HG03045 (cell line): ENCODE measurements around the gene FAM118A.
"Not testable (repeated sequence)": the region's sequence is repeated elsewhere in the genome, so short reads cannot be mapped to it uniquely, and the experiment has no call there.

Source experiments
- ATAC-seq: cut with Tn5 transposase; IDR thresholded peaks from one replicate; pipeline ENCODE4 v1.9.1; 2021; ENCODE audit warnings: mild to moderate bottlenecking, moderate library complexity; ENCODE audit not compliant: unreplicated experiment

Gene FAM118A

DNA sequence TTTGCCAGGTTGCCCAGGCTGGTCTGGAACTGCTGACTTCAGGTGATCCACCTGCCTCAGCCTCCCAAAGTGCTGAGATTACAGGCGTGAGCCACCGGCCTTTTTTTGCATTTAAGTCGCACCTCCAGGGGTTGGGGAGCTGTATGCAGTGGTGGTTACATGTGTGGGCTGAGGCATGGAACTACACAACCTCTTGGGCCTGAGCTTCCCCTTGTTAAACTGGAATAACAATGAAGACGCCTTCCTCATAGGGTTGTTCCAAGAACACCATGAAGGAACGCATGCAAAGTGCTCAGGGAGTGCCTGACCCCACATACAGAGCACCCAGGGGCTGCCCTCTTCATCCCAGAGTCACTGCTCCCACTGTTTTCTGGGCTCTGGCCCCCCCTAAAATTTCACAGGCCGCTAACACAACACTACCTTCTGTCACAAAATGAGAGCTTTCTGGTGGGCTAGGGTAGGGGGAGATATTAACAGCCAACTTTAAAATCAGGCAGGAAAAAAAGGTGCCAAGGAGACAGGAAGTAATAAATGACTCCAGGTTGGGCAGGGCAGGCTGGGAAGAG lies 1.3 kb upstream of the FAM118A start:
- no peak for ATAC-seq

DNA sequence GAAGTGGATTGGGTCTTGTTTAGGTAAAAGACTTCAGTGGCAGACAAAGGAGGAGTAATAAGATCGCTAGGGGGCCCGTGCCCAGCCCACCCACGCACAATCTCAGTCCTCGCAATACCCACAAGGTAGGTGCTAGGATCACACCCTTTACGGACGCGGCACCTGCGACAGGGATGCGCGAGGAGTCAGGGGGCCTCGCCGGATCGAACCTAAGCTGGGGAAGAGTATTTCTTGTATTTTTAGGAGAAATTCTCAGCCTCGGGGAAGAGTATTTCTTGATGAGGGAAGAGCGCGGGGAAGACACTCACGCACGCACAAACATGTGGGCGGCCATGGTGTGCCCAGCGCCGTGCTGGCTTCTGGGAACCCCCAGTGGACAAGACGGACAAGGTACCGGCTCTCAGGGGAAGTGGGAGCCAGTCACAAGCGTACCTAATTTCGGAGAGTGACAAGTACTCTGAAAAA lies 745 bp upstream of the FAM118A start:
- ATAC-seq, result no peak

DNA sequence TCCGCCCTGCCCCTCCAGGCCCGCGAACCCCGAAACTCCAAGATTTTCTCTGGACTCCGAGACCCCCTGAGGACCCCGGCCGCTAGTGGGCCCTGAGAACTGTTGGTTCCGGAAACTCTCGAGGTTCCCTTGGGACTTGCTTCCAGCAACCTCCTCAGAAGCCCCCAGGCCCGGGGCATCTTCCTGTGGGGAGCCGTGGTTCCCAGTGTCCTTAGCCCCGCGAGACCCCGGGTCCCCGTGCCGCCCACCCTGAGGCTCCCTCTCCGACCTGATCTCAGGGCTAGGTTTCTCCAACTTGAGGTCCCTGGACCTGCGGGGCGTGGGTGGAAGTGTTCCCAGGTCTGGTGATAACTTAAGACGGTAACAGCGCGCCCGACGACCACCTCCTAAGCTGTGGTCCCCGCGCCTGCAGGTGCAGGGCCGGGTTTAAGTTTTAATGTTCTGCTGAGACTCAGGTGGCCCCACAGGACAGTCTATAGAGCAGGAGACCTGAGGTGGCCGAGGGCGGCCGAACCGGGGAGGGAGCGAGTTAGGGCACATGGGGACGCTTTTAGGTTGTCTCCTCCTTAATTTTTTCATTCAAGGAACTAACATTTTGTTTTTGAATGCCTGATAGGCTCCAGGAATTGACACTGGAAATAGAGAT lies 720 bp downstream of the FAM118A start:
- ATAC-seq, result no peak

DNA sequence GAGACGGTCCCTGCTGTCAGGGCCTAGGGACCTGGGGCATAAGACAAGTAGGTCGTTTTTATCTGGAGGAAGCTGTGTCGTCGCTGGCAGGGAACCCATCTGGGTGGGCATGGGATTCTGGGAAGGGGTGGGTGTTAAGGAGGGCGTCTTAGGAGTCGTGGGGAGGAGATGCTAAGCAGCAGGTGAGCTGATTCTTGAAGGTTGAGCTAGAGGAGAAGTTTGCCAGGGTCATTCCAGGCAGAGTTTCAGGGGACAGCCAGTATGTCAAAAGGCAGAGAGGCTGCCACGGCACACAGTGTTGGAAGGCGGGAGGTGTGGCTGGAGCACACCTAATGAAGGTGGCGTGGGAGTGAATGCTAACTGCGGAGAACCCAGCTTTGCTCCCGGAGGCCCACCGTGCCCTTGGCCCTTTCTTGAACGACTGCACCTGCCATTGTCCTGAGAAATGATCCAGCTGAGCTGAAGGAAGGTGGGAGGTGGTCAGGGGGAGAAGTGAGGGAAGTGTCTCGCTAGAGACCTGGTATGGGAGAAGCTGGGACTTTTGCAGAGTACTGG lies 1.3 kb downstream of the FAM118A start:
- ATAC-seq, result no peak

DNA sequence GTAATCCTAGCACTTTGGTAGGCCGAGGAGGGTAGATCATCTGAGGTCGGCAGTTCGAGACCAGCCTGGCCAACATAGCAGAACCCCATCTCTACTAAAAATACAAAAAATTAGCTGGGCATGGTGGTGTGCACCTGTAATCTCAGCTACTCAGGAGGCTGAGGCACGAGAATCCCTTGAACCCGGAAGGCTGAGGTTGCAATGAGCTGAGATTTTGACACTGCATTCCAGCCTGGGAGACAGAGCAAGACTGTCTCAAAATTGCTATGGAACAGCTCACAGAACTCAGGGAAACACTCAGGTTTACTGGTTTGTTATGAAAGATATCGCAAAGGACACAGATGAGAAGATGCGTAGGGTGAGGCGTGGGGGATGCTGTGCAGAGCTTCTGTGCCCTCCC lies 2.7 kb downstream of the FAM118A start:
- ATAC-seq, result no peak

DNA sequence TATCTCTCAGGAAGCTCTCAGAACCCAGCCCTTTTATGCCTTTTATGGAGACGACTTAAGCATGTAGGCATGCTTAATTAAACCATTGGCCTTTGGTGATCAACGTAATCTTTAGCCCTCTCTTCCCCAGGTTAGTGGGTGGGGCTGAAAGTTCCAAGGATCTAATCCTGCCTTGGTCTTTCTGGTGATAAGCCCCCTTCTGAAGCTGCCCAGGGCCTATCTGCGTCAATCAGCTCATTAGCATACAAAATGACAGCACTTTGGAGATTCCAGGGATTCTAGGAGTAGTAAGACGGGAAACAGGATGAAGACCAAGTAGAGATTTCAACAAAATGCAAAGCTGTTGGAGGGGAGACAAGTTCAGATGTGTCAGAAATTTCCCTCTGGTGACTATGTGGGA lies 3.1 kb downstream of the FAM118A start:
- ATAC-seq, result no peak

DNA sequence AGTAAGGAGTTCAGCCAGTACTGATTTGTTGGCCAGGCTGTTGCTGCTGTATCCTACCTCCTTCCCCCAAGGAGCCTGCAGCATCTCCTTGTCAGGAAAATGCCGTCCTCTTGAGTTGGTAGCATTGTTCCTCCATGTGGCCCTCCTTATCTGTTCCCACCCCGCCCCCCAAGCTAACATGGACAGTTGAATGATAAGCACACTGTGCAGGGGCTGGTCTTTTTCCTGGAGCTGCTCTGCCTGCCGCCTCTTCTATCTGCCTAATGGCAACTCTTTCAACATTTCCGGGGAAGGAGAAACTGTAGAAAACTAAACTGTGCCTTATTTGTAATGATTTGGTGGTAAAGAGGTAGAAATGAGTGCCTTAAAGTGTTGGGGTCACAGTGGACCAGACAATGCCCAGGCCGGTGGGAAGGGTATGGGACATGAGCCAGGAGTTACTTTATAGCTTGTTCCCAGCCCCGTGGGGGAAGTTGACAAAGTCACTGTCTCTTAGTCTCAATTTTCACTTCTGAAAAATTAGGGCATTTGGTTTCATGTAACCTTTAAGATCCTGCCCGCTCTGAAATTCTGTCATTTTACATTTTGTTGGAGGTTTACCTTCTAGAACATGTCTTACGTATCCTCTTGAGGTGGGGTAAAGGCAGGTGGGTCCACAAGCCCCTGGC lies 4.5 kb downstream of the FAM118A start:
- no peak for ATAC-seq

DNA sequence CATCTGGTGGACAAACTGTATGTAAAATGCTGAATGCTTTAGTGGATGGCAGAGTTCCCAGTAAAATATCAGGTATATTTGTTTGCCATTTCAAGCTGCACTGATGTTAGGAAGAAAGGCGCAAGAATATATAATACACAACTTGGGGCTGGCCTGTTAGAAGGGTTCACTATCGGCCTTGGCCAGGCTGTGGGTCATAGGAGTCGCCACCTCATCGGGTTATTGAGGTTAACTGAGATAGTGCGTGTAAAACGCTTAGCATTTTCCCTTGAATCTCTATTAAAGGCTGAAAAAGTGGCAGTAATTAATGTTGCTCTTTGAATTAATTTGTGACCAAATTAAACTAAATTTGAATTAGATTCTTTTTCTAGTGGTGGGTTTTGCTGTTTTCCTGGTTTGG lies 5.1 kb downstream of the FAM118A start:
- no peak for ATAC-seq

DNA sequence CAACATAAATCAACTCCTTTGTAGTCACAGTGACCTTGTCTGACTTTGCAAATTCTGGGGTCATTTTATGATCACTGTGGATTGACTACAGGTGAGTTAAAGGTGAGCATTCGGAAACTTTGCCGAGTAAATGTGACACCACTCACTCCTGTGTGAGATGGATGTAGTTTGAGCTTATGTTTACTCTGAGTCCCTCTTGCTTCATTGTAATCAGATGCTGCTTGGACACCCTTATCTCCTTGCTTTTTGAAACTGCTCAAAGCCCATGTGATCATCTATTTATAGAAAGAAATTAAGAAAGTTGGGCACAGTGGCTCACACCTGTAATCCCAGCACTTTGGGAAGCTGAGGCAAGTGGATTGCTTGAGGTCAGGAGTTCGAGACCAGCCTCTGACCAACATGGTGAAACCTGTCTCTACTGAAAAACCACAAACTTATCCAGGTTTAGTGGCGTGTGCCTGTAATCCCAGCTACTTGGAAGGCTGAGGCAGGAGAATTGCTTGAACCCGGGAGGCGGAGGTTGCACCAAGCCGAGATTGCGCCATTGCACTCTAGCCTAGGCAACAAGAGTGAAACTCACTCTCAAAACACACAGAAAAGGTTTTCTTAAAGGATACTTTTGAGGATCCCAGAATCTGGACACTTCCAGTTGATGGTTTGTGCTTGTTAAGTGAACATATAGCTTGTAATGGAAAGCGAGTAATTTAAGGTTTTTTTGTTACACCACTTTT lies 7.2 kb downstream of the FAM118A start:
- ATAC-seq, result no peak

DNA sequence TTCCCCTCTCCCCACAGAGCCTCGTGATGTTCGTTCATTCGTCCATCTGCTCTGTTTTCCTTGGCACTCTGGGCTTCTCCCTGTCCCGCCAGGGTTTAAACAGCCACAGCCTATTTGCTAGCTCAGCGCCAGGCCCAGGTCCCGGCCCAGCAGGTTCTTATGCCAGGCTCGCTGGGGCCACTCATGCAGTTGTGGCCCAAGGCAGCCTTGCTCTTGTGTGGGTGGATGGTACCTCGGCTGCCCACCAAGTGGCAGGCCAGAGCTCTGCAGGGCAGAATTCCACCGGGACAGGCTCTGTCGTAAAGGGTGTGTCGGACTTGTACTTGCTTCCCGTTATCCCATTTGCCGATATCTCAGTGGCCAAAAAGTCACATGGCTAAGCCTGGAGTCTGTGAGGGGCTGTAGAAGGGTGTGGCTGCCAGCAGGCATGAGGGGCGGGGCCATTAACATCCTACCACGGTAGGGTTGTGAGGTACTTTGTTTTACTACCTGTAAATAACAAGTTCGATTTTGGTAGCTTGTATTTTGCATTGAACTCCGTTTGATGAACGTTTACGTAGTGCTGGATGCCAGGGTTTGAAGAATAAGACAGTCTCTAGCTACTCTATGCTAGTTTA lies 7.9 kb downstream of the FAM118A start:
- ATAC-seq, result no peak

DNA sequence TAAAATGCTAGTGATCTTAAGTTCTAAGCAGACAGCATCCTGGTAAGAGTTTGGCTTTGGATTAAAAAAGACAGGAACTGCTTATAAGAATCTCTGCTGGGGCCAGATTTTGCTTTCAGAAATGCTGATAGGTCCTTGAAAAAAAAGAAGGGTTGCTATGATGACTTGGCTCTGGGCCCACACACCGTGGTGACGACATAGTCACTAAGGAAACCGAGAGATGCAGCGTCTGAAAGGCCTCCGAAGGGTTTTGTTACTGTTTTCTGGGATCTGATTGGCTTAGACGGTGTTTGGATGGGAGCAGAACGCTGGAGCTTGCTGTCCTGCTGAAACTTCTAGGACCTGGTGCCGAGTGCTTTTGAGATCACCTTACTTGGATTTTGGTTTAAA lies 8.4 kb downstream of the FAM118A start:
- ATAC-seq, result no peak

DNA sequence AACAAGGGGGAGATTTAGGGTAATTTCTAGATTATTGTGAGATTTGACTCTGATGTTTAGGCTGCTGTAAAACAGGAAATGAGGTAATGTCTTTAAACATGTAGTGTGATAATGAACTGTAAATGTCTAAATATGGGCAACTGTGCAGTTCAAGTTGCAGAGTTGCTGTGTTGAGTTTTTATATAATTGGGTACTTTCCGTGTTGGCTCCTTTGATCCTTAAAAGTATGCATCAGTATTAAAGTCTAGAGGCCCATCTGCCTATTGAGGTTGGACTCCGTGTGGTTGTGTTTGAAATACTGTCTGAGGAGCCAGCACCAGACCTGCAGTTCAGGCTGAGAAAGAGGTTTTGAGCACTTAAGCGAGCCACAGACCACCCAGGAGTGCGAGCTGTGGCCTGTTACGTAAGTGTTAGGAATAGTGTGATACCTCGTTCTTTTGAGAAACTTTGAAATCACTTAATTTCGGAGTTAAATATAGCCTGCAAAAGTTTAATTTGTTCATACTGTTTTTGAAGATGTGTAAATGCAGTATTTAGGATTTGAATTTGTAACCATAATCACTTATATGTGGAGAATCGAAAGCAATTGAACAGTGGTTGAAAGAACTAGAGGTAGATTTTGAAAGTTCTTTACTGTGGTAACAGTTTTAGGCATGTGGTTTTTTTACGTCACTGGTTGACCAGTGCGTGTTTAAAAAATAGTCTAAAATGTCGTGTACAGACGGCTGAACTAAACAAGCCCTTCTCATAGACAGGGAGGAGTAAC lies 9.0 kb downstream of the FAM118A start:
- ATAC-seq, result no peak

DNA sequence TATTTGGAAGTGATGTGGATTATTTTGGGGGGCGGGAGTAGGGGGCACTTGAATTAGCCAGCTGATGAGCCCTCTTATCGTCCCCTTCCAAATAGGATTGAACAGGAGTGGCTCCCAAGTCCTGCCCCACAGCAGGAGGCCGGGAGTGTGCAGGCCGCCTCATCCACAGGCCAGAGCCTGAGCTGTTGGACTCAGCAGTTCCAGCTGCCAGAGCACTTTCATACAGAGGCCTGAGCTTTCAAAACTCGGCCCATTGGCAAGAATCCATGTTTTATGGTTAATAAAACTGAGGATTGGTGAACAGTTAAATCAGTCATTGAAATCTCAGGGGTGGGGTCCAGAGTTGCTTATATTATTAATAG lies 9.6 kb downstream of the FAM118A start:
- ATAC-seq, result no peak

DNA sequence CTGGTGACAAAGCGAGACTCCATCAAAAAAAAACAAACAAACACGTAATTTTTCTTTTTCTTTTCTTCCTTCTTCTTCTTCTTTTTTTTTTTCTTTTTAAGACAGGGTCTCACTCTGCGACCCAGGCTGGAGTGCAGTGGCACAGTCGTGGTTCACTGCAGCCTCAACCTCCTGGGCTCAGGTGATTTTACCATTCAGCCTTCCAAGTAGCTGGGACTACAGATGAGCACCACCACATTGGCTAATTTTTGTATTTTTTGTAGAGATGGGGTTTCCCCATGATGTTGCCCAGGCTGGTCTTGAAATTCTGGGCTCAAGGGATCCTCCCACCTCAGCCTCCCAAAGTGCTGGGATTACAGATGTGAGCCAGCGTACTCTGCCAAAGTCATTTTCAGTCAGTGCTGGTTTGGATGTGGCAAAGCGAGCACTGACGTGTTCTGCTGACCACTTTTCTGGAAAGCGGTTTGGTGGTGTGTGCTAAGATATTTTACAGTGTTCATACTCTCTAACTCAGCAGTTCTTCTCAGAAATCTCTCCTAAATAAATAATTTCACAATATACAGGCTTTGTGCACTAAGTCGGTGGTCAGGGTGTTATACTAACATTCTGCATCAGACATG lies 10.7 kb downstream of the FAM118A start:
- ATAC-seq, result no peak

DNA sequence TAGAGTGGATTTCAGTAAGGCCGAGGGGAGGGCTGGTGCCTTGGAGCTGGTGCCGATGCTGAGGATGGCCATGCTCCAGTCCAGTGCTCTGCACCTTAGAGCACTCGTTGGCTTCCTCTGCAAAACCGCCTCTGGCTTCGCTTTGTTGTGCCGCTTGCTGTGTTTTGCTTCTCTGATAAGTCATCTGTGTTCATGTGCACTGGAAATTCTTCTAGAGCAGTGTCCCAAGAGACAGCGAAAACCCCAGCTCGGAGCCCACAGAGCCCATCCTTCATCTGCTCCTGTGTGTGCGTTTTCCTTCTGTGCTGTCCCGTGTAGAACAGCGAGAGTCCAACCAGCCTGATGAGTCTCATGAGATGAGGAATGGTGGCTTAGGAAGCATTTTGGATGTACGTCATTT lies 12.1 kb downstream of the FAM118A start:
- ATAC-seq, result no peak

DNA sequence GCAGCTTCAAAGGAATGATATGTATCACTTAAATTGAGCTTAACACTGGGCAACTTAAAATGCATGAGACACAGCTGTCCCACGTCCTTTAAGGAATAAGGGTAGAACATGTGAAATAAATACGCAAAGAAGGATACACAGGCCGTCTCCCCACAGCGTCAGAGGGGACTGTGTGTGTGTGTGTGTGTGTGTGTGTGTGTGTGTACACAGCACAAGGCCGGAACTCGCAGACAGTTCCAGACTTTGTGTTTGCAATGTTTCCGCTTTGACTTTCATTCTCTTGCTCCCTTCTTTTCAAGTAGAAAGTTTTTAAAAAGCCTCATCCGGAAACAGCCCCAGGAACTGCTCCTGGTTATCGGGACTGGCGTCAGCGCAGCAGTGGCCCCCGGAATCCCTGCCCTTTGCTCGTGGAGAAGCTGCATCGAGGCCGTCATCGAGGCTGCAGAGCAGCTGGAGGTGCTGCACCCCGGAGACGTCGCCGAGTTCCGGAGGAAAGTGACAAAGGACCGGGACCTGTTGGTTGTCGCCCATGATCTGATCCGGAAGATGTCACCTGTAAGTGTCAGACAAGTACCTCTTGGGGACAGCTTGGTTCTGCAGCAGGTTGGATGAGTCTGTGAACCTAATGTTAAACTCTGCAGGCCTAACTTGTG lies 13.3 kb downstream of the FAM118A start:
- no peak for ATAC-seq

DNA sequence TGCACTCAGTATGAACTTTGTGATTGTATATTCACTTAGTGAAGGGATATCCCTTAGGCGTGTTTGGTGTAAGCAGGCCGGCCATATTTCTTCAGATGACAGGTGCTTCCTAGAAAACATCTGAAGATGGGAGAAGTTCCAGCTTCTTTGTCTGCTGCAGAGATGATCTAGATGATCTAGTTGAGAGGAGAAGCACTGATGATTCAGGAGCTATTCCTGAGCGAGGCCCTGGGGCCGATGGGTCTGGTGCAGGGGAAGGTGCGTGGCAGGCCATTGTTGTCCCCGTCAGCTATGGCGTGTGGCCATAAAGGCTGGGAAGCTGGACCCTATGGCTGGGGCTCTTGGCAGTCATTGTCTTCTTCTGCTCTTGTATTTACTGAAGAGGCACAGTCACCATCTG lies 14.0 kb downstream of the FAM118A start:
- no peak for ATAC-seq

DNA sequence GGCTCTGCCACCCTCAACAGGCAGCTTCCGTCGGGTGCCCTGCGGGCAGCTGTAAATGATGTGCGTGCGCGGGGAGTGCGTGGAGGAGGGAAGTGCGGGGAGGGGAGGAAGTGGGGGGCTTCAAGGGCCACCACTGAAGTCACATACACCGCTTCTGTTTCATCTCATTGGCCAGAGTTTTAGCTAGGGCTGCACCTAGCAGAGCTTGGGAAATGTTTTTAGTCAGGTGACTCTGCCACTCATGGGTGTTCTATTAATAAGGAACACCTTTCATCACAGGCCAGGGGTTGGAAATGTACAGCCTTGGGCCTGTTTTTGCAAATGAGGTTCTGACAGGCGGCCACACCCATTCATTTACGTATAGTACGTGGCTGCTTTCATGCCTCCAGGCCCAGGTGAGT lies 14.6 kb downstream of the FAM118A start:
- no peak for ATAC-seq

DNA sequence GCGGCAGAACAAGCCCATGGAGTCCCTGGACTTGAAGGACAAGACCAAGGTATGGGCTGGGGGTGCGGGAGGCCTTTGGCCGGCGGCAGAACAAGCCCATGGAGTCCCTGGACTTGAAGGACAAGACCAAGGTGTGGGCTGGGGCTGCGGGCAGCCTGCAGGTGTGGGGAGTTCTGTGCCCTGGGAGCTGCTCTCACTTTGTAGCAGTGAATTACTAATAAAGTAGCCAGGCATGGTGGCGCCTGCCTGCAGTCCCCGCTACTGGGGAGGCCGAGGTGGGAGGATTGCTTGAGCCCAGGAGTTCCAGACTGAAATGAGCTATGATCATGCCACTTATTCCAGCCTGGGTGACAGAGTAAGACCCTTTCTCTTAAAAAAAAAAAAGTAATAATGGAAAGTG lies 18.5 kb downstream of the FAM118A start:
- not testable (repeated sequence) for ATAC-seq
